Thoracic aorta (tissue), 2 donors: ENCODE measurements around the gene MPHOSPH8. TPM values are rescaled to one million over a fixed set of nuclear protein-coding genes. Genes with fewer than 3 reads are reported as not detected.

ENCODE experiments used
- ATAC-seq: fragments of 150-250 bp; one replicate; pipeline ENCODE4 v1.8.0; 2017; ENCODE audit warnings: low read depth; ENCODE audit not compliant: insufficient number of reproducible peaks, low FRiP score
- DNase-seq: peaks from one replicate; pipeline ENCODE4 v3.0.0-alpha.2; 2020; ENCODE audit warnings: low spot score
- H3K27ac ChIP-seq, 2 donors: fragments of 200-600 bp; sonication (generic); 1 replicate in 1 of 2; 2 replicates in 1 of 2; pipeline ENCODE4 v1.5.1; 2016; ENCODE audit warnings: mild to moderate bottlenecking in 2 of 2, moderate library complexity in 2 of 2
- H3K27me3 ChIP-seq: fragments of 200-600 bp; sonication (generic); replicated peaks from 2 replicates; pipeline ENCODE4 v1.6.0; 2016; ENCODE audit warnings: mild to moderate bottlenecking; ENCODE audit not compliant: insufficient read depth
- H3K36me3 ChIP-seq: fragments of 200-600 bp; sonication (generic); one replicate; pipeline ENCODE4 v1.5.1; 2016
- H3K4me1 ChIP-seq, 2 donors: fragments of 200-600 bp; sonication (generic); 1 replicate in 1 of 2; 2 replicates in 1 of 2; pipeline versions ENCODE4 v1.5.1 to v1.6.0; 2016; ENCODE audit warnings: low read depth in 2 of 2, mild to moderate bottlenecking in 1 of 2; ENCODE audit not compliant: control insufficient read depth in 1 of 2
- H3K4me3 ChIP-seq: fragments of 200-600 bp; sonication (generic); 2 replicates; pipeline ENCODE4 v1.5.1; 2016; ENCODE audit warnings: mild to moderate bottlenecking
- H3K9me3 ChIP-seq: fragments of 200-600 bp; sonication (generic); 2 replicates; pipeline ENCODE4 v1.5.1; 2016
- CTCF ChIP-seq: fragments of 200-600 bp; sonication (generic); IDR thresholded peaks from one replicate; pipeline ENCODE4 v1.5.1; 2019; ENCODE audit warnings: antibody characterized with exemption
- total RNA-seq, 2 donors: library from RNA; depleted of rRNA; stranded (reverse); fragments of >200 nt; gene quantifications; one replicate each; pipeline versions ENCODE4 v1.1.0 to v1.2.3, GENCODE V29; 2016

Gene MPHOSPH8
- total RNA-seq, 2 donors from 2014 or later = 24.8 to 56.3 TPM

DNA sequence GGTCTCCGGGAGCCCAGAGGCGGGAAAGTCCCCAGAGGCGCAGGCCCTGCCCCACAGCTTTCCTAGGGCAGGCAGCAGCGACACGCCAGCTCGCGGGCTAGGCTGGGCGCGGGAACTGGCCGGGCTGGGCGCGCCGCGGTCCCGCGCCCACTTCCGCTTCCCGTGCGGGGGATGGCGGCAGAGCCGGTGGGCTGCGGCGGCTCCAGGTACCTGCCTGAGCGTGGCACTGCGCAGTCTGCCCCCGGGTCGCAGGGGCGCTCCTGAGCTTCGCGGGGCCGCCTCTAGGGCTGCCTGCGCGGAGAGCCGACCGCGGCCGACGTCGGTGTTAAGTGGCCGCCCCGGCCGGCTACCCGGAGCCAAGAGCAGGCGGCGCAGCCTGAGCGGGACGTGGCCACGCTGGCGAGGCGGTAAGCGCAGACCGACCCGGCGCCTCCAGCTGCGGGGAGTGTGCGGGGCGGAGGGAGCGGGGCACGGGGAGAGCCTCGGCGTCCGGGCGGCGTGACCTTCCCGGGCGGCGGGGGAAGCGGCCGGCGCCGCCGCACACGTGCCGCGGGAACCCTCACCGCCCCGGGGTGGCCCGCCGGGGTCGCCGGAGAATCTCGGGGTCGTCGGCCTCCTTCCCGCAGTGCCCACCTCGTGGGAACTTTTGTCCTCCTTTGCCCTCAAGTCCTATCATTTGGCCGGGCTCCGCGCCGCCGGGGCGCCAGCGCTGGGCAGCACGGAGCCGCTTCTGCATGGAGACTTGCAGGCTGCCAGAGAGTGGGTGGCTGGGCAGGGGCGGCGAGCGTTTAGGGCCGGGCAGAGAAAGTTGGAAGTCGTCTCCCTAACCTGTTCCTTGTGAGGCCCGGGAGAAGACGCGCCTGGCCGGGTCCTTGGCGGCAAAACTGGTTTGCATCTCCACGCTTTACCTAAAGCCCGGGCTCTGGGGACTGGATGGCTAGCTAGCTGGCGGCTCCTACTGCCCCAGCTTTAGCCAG is 31.4 kb upstream of the MPHOSPH8 start:
- peak overlapping the region; percentile 81 for H3K4me3 ChIP-seq
- no peaks in the 10 kb centered on the region for H3K9me3 ChIP-seq
- no peaks in the 10 kb centered on the region for H3K27me3 ChIP-seq
- no peaks in the 10 kb centered on the region for H3K4me1 ChIP-seq
- no peaks in the 10 kb centered on the region for H3K36me3 ChIP-seq
- DNase-seq (no peak), ATAC-seq (no peak)
- peak; percentile 21 for TF ChIP-seq CTCF
- no peak overlapping the region for H3K27ac ChIP-seq

- TF ChIP-seq CTCF = no peak
- Histone ChIP-seq H3K27me3 (no peaks in the 10 kb centered on the region), H3K9me3 (no peaks in the 10 kb centered on the region), H3K27ac (no peak overlapping the region), H3K36me3 (no peaks in the 10 kb centered on the region), H3K4me3 (no peak overlapping the region), H3K4me1 (no peaks in the 10 kb centered on the region)
- DNase-seq (no peak), ATAC-seq (no peak)
These were observed 29.2 kb upstream of the MPHOSPH8 start for GRCh38 chr13:19604306-19604705.

DNA sequence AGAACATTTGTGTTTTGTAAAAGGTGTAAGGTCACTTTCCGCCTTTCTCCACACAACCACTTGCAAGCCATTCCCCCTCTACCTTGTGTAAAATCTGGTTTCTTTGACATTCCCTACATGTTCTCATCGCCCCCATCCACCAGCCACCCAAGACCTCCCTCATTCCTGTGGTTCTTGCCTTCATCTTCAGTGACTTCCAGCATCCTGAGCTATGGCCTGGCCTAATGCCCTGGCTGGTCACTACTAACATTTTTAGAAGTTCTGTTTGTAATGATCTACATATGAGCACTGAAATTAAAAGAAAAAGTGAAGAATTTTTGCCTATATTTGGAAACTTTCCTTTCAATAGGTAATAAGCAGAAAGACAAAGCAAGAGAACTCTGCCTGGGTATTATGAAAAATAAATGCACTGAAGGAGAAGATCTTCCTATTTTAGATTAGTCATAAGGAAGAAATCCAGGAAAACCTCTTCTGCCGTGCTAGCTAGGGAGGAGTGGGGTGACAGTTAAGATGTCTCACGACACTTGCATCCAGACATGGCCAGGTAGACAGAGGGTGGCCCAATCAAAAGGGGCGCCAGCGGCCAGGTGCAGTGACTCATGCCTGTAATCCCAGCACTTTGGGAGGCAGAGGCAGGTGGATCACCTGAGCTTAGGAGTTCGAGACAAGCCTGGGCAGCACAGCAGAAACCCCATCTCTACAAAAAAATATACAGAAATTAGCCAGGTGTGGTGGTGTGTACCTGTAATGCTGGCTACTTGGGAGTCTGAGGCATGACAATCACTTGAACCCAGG is 28.1 kb upstream of the MPHOSPH8 start:
- H3K27ac ChIP-seq = no peak overlapping the region
- H3K36me3 ChIP-seq = no peaks in the 10 kb centered on the region
- H3K4me3 ChIP-seq = no peak overlapping the region
- H3K27me3 ChIP-seq = no peaks in the 10 kb centered on the region
- no peaks in the 10 kb centered on the region for H3K4me1 ChIP-seq
- H3K9me3 ChIP-seq = no peaks in the 10 kb centered on the region
- ATAC-seq (no peak), DNase-seq (no peak)
- no peak for TF ChIP-seq CTCF

DNA sequence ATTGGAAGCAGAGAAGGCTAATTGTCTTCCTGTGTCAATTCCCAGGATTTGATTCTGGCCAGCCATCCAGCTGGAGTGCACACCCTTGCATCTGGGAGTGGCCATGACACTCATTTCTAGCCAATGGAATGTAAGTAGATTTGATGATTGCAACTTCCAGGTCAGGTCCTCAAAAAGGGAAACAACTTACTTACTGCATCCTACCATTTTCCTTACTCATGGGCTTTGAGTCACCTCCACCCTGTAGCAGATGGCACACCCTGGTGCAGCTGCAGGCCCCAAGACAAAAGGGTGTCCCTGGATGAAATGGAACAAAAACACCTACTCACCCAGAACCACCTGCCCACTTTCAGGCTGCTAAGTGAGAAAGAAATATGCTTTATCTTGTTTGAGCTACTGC is 27.3 kb upstream of the MPHOSPH8 start:
- H3K36me3 ChIP-seq = no peaks in the 10 kb centered on the region
- no peaks in the 10 kb centered on the region for H3K9me3 ChIP-seq
- TF ChIP-seq CTCF = no peak
- ATAC-seq (no peak), DNase-seq (no peak)
- H3K27ac ChIP-seq = no peak overlapping the region
- H3K27me3 ChIP-seq = no peaks in the 10 kb centered on the region
- no peaks in the 10 kb centered on the region for H3K4me1 ChIP-seq
- H3K4me3 ChIP-seq = no peak overlapping the region

GRCh38 chr13:19606737-19607136 is 26.7 kb upstream of the MPHOSPH8 start:
- DNase-seq (no peak), ATAC-seq (no peak)
- Histone ChIP-seq H3K9me3 (no peaks in the 10 kb centered on the region), H3K36me3 (no peaks in the 10 kb centered on the region), H3K4me1 (no peaks in the 10 kb centered on the region), H3K27me3 (no peaks in the 10 kb centered on the region), H3K27ac (no peak overlapping the region), H3K4me3 (no peak overlapping the region)
- TF ChIP-seq CTCF = no peak
